Activated CD8-positive, alpha-beta T cell treated with anti-CD3 and anti-CD28 coated beads for 36 hours (primary cell): ENCODE results near the gene TXNRD3. TPM values are rescaled to one million over a fixed set of nuclear protein-coding genes. Genes with fewer than 3 reads are reported as not detected.
"Not testable (repeated sequence)": the region's sequence is repeated elsewhere in the genome, so short reads cannot be mapped to it uniquely, and the experiment has no call there.

Source experiments
- ATAC-seq: fragments of 200-7000 bp; cut with Tn5 transposase; one replicate; pipeline ENCODE4 v1.10.0; 2021; ENCODE audit warnings: mild to moderate bottlenecking, moderate library complexity
- CTCF ChIA-PET: fragments of 350-600 bp; sonication (Branson Sonifier 250); formaldehyde crosslinking; loops from one replicate; lab custom pipeline; 2021; ENCODE audit warnings: antibody characterized with exemption; lab: Charles Lee
- POLR2A ChIA-PET: fragments of 350-600 bp; sonication (Branson Sonifier 250); formaldehyde crosslinking; loops from one replicate; lab custom pipeline; 2021; ENCODE audit warnings: antibody characterized with exemption; lab: Charles Lee
- DNase-seq: peaks from one replicate; pipeline ENCODE4 v3.0.0-alpha.2; 2020
- H3K27ac Mint-ChIP-seq: one replicate; pipeline ENCODE4 v1.8.0; 2021; ENCODE audit warnings: mild to moderate bottlenecking, mixed read lengths
- H3K27me3 Mint-ChIP-seq: one replicate; pipeline ENCODE4 v1.8.0; 2021; ENCODE audit warnings: mixed read lengths
- H3K36me3 Mint-ChIP-seq: one replicate; pipeline ENCODE4 v1.8.0; 2021; ENCODE audit warnings: low read depth, mixed read lengths
- H3K4me1 Mint-ChIP-seq: one replicate; pipeline ENCODE4 v1.8.0; 2021; ENCODE audit warnings: low read depth, mixed read lengths
- H3K4me3 Mint-ChIP-seq: one replicate; pipeline ENCODE4 v1.8.0; 2021; ENCODE audit warnings: mild to moderate bottlenecking, moderate library complexity, mixed read lengths
- H3K9me3 Mint-ChIP-seq: one replicate; pipeline ENCODE4 v1.8.0; 2021; ENCODE audit warnings: mixed read lengths
- intact Hi-C: fragments of 100-400 bp; cut with micrococcal nuclease; formaldehyde crosslinking; loops from one replicate; pipeline ENCODE4 v1.10.0; 2022
- total RNA-seq, 2 experiments: library from RNA; stranded (reverse); gene quantifications; one replicate each; pipeline ENCODE4 v1.2.3, GENCODE V29; 2021
- TF ChIP-seq, protein P1 (sequence below): fragments of 200-600 bp; IDR thresholded peaks from one replicate; pipeline ENCODE4 v1.8.0; 2022; ENCODE audit warnings: antibody characterized with exemption, mild to moderate bottlenecking

TXNRD3 gene
- total RNA-seq, 2 experiments from 2014 or later, result 4.5 to 5.0 TPM

DNA sequence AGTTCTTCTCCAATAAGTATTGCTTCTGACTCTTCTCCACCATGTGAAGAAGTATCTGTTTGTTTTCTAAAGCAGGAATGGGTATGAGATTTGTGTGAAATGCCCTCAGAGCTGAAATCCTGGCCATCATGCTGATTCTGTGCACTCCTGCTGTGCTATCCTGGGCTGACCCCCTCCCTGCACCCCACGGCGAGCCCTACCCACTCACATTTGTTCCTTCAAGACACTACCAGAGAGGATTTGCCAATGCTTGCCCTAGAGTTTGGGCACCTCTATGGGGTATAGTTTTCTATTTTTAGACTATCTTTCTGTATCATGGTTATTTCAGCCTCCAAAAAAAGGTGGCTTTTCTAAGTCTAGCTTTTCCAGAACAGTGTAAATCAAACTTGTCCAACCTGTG lies 18.5 kb downstream of the TXNRD3 start:
- Mint-ChIP-seq H3K9me3 (no peaks in the 10 kb centered on the region), H3K4me3 (no peak overlapping the region), H3K4me1 (no peaks in the 10 kb centered on the region), H3K27ac (no peak overlapping the region), H3K36me3 (peaks cover 16% of the 10 kb centered on the region), H3K27me3 (no peaks in the 10 kb centered on the region)
- ChIA-PET CTCF (no interaction called here), POLR2A (no interaction called here)
- ATAC-seq (no peak), DNase-seq (no peak)
- TF ChIP-seq, protein P1, sequence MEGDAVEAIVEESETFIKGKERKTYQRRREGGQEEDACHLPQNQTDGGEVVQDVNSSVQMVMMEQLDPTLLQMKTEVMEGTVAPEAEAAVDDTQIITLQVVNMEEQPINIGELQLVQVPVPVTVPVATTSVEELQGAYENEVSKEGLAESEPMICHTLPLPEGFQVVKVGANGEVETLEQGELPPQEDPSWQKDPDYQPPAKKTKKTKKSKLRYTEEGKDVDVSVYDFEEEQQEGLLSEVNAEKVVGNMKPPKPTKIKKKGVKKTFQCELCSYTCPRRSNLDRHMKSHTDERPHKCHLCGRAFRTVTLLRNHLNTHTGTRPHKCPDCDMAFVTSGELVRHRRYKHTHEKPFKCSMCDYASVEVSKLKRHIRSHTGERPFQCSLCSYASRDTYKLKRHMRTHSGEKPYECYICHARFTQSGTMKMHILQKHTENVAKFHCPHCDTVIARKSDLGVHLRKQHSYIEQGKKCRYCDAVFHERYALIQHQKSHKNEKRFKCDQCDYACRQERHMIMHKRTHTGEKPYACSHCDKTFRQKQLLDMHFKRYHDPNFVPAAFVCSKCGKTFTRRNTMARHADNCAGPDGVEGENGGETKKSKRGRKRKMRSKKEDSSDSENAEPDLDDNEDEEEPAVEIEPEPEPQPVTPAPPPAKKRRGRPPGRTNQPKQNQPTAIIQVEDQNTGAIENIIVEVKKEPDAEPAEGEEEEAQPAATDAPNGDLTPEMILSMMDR, result no peak
- intact Hi-C loops, result no loop called here

DNA sequence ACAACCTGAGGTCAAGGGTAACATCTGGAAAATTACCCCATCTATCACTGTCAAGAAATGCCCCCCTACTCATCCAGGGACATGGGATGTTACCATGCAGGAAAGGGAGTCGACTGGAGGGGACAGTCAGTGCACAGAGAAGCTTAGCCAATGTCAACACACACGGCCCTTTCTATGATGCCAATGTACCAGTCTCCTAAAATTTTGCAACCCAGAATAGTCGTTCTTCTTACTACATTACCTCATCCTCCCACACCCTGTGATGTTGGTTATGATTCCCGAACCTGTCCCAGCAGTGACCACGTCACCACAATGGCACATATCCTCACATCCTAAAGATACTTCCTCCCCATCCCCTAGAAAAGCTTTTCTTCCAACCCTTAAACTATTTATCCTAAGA lies 20.1 kb downstream of the TXNRD3 start:
- Mint-ChIP-seq H3K27ac (no peak overlapping the region), H3K9me3 (no peaks in the 10 kb centered on the region), H3K36me3 (peaks cover 9% of the 10 kb centered on the region), H3K4me3 (no peak overlapping the region), H3K4me1 (no peaks in the 10 kb centered on the region), H3K27me3 (no peaks in the 10 kb centered on the region)
- TF ChIP-seq, protein P1, result no peak
- CTCF ChIA-PET, result interaction anchor here (0.8 kb wide), 1 partner anchor 32 kb away, joined by 3 read pairs; no protein-coding TSS in a partner anchor
- ATAC-seq (no peak), DNase-seq (no peak)
- intact Hi-C loops, result no loop called here
- POLR2A ChIA-PET, result no interaction called here

DNA sequence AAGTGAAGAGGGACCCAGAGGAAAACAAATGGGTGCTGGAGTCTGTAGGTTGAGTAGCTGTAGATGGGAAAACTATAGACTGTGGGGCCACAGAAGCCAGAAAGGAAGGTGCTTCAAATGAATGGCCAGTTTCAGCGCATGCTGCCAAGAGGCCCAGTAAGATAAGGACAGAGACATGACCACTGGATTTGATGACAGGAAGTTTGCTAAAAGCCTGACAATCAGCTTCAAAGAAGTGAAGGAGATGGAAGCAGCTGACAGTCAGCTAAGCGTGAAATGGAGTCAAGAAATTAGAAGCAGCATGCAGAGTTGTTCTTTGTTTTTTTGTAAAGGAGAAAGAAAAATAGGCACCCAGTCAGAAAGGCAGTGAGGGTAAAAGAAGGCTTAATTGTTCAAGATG lies 24.9 kb downstream of the TXNRD3 start:
- Mint-ChIP-seq H3K27me3 (no peaks in the 10 kb centered on the region), H3K27ac (no peak overlapping the region), H3K36me3 (peaks cover 11% of the 10 kb centered on the region), H3K4me3 (no peak overlapping the region), H3K9me3 (no peaks in the 10 kb centered on the region), H3K4me1 (no peaks in the 10 kb centered on the region)
- CTCF ChIA-PET, result no interaction called here
- ATAC-seq (no peak), DNase-seq (no peak)
- intact Hi-C loops, result no loop called here
- TF ChIP-seq, protein P1, result no peak
- POLR2A ChIA-PET, result no interaction called here

DNA sequence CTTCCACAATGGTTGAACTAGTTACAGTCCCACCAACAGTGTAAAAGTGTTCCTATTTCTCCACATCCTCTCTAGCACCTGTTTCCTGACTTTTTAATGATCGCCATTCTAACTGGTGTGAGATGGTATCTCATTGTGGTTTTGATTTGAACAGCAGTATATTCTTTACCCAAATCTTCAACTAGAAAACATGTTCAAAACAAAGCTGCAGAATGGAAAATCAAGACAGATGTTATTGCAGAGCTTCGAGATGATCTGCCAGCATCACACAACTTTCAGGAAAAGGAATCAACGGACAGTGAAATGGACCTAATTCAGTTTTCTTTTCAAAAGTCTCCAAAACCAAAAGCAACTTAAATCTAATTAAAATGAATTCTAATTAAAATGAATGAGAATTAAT lies 29.2 kb downstream of the TXNRD3 start:
- H3K36me3 Mint-ChIP-seq, ATAC-seq, POLR2A ChIA-PET, H3K9me3 Mint-ChIP-seq, CTCF ChIA-PET, DNase-seq, H3K27me3 Mint-ChIP-seq, H3K4me3 Mint-ChIP-seq, H3K27ac Mint-ChIP-seq, intact Hi-C loops, H3K4me1 Mint-ChIP-seq: not testable (repeated sequence)

DNA sequence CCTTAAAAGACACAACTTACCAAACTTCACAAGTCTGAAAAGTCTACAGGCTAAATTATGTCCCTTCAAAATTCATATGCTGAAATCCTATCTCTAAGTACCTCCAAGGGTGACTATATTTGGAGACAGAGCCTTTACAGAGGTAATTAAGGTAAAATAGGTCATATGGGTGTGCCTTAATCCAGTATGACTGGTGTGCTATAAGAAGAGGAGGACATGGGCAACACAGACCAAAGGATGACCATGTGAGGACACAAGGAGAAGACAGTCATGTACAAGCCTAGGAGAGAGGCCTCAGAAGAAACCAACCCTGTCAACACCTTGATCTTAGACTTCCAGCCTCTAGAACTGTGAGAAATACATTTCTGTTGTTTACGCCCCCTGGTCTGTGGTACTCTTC lies 32.2 kb downstream of the TXNRD3 start:
- H3K4me3 Mint-ChIP-seq, result no peak overlapping the region
- intact Hi-C loops, result no loop called here
- ChIA-PET POLR2A (no interaction called here), CTCF (no interaction called here)
- ATAC-seq, result no peak
- H3K4me1 Mint-ChIP-seq, result no peaks in the 10 kb centered on the region
- no peak for DNase-seq
- peaks cover 6% of the 10 kb centered on the region for H3K36me3 Mint-ChIP-seq
- no peak overlapping the region for H3K27ac Mint-ChIP-seq
- TF ChIP-seq, protein P1, result no peak
- H3K27me3 Mint-ChIP-seq, result no peaks in the 10 kb centered on the region
- H3K9me3 Mint-ChIP-seq, result no peaks in the 10 kb centered on the region
